Testis (tissue), 3 donors: Measurements from ENCODE around the gene TBC1D10A. TPM values are rescaled to one million over a fixed set of nuclear protein-coding genes. Genes with fewer than 3 reads are reported as not detected.
A peak's percentile ranks its signal among the peaks of the same experiment; 100 is the strongest.

Experiments
- DNase-seq: peaks from one replicate; pipeline ENCODE4 v3.0.0-alpha.2; 2019
- H3K27ac ChIP-seq, 2 donors: fragments of 200-600 bp; sonication (generic); one replicate each; pipeline ENCODE4 v1.5.1; 2019
- H3K27me3 ChIP-seq: fragments of 200-600 bp; sonication (generic); one replicate; pipeline ENCODE4 v1.5.1; 2019
- H3K36me3 ChIP-seq: fragments of 200-600 bp; sonication (generic); one replicate; pipeline ENCODE4 v1.5.1; 2017; ENCODE audit warnings: low read depth; ENCODE audit errors: missing control alignments
- H3K4me1 ChIP-seq: fragments of 200-600 bp; sonication (generic); one replicate; pipeline ENCODE4 v1.5.1; 2019
- H3K4me3 ChIP-seq, 2 donors: fragments of 200-600 bp; sonication (generic); one replicate each; pipeline ENCODE4 v1.5.1; 2017 to 2019
- H3K9me3 ChIP-seq: fragments of 200-600 bp; sonication (generic); one replicate; pipeline ENCODE4 v1.5.1; 2017
- POLR2A ChIP-seq: fragments of 450-650 bp; IDR thresholded peaks from one replicate; pipeline ENCODE4 v1.6.1; 2017; ENCODE audit warnings: antibody characterized with exemption, mild to moderate bottlenecking, moderate library complexity
- WGBS, 2 donors: methylation state at CpG; one replicate each; pipeline ENCODE4 v1.1.5; 2018; 5-methylcytosine and 5-hydroxymethylcytosine counted together
- intact Hi-C: fragments of 100-400 bp; cut with DNase I; formaldehyde crosslinking; loops from one replicate; pipeline ENCODE4 v1.15.1; 2023; ENCODE audit warnings: low total_unique reads
- polyA plus RNA-seq: library from polyadenylated mRNA; stranded (reverse); fragments of 350-450 nt; fragmentation: Illumina TruSeq; extraction: RNeasy Lipid Tissue Mini Kit (QIAGEN cat#74804); gene quantifications from one replicate; pipeline ENCODE4 v1.2.3, GENCODE V29; 2014; ENCODE audit warnings: low read depth, low replicate concordance; ENCODE audit not compliant: insufficient read depth
- total RNA-seq, 2 donors: library from RNA; depleted of rRNA; stranded (reverse); fragments of >200 nt; gene quantifications; one replicate each; pipeline ENCODE4 v1.2.3, GENCODE V29; 2016
- TF ChIP-seq, protein P1 (sequence below), 3 experiments: fragments of 450-650 bp in 2 of 3; fragments of 200-600 bp in 1 of 3; sonication (generic) in 1 of 3; IDR thresholded peaks; one replicate each; pipeline ENCODE4 v1.5.1; 2016 to 2019; ENCODE audit warnings: antibody characterized with exemption in 3 of 3, mild to moderate bottlenecking in 2 of 3, moderate library complexity in 1 of 3

The TBC1D10A gene
- total and polyA plus RNA-seq, 3 donors from 2014 or later, result 48.4 to 79.1 (median 51.0) TPM

- Histone ChIP-seq H3K36me3 (no peaks in the 10 kb centered on the region), H3K27ac (no peak overlapping the region), H3K4me1 (peaks cover 67% of the 10 kb centered on the region), H3K9me3 (no peaks in the 10 kb centered on the region), H3K4me3 (no peak overlapping the region), H3K27me3 (no peaks in the 10 kb centered on the region)
- WGBS, 2 donors, result 84 to 92% methylated on average over 8 of the region's 8 CpGs
- intact Hi-C loops, result no loop called here
- DNase-seq, result no peak
- no peak for TF ChIP-seq POLR2A
- TF ChIP-seq, protein P1, sequence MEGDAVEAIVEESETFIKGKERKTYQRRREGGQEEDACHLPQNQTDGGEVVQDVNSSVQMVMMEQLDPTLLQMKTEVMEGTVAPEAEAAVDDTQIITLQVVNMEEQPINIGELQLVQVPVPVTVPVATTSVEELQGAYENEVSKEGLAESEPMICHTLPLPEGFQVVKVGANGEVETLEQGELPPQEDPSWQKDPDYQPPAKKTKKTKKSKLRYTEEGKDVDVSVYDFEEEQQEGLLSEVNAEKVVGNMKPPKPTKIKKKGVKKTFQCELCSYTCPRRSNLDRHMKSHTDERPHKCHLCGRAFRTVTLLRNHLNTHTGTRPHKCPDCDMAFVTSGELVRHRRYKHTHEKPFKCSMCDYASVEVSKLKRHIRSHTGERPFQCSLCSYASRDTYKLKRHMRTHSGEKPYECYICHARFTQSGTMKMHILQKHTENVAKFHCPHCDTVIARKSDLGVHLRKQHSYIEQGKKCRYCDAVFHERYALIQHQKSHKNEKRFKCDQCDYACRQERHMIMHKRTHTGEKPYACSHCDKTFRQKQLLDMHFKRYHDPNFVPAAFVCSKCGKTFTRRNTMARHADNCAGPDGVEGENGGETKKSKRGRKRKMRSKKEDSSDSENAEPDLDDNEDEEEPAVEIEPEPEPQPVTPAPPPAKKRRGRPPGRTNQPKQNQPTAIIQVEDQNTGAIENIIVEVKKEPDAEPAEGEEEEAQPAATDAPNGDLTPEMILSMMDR (IDR thresholded peaks at IDR 0.05), result no peak
Measured at GRCh38 chr22:30314915-30315314, 11.8 kb downstream of the TBC1D10A start.

DNA sequence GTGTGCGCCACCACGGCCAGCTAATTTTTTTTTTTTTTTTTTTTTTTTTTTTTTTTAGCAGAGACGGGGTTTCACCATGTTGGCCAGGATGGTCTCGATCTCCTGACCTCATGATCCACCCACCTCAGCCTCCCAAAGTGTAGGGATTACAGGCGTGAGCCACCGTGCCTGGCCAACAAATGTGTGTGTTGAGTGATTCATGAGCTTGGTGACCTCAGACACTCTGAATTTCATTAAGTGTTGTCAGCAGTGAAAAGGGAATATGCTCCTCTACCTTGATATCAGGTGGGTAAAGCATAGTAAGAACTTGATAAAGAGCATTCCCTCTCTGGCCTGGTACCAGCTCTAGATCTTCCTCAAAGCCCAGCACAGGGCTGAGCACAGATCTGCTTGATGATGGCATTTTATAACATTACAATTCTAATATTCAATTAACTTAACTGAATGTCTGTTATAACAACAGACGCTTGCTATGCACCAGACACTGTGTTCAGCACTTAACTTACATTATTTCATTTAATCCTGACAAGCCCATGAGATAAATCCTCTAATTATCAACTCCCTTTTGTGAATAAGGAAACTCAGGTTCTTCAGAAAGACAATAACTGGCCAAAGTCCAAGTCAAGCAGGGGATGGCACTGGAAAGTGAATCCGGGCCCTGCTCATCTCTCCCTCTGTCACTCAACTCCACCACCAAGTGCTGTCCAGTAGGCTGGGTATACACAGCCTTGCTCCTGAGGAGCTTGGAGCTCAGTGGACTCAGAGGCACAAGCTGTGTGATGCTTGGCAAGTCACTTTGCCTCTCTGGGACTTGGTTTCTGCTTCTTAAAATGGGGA lies 13.0 kb downstream of the TBC1D10A start:
- intact Hi-C loops, result no loop called here
- no peak for DNase-seq
- Histone ChIP-seq H3K27me3 (no peaks in the 10 kb centered on the region), H3K4me3 (no peak overlapping the region), H3K4me1 (peaks cover 70% of the 10 kb centered on the region), H3K9me3 (no peaks in the 10 kb centered on the region), H3K27ac (no peak overlapping the region), H3K36me3 (no peaks in the 10 kb centered on the region)
- WGBS, 2 donors, result 85 to 86% methylated on average over 8 of the region's 8 CpGs
- TF ChIP-seq POLR2A, result no peak

GRCh38 chr22:30312053-30312452 lies 14.7 kb downstream of the TBC1D10A start:
- DNase-seq, result no peak
- Histone ChIP-seq H3K9me3 (no peaks in the 10 kb centered on the region), H3K27ac (peak overlapping the region in 1 of 2 donors; percentile 75), H3K36me3 (no peaks in the 10 kb centered on the region), H3K27me3 (no peaks in the 10 kb centered on the region), H3K4me3 (no peak overlapping the region), H3K4me1 (peaks cover 59% of the 10 kb centered on the region)
- WGBS, 2 donors, result 79 to 82% methylated on average over 6 of the region's 6 CpGs
- intact Hi-C loops, result no loop called here
- no peak for TF ChIP-seq POLR2A
- TF ChIP-seq, protein P1 (IDR thresholded peaks at IDR 0.05), result no peak

DNA sequence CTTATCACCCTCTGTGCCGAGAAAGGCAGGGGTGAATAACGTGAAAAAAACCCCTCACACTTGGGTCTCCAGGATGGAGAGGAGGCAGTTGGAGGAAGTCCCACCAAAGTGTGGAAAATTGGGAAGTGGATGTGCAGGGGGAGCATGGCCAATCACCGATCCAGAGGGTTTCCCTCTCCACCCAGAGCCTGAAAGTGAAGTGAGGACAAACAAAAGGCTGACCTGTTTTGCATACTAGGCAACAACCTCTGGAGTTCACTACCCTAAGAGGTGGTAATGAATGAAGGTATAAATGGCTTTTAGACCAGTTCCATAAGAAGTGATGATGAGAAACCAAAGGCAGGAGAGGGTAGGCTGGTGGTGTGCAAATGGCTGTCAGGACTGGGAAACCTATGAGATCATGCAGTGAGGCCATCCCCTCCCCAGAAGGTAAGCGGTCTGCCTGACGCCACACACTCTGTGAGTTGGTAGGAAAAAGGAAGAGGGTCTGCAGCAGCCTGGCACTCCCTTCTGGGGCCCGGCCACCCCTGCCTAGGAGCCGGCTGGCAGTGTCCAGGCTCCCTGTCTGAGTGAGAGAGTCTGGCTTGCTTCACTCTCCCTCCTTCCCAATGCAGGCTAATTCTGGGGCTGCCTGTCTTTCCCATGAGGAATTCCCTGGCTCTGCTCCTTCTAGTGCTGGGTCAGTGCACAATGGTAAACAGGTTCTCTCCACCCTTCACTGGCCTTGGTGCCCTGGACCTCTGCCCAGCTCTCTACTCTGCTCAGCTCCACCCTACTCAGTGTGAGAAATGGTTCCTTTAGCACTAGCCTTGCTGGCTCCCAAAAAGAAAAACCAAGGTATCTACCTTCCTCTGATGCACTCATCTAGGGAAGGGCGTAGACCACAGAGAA lies 15.6 kb downstream of the TBC1D10A start:
- 51 to 66% methylated on average over 8 of the region's 8 CpGs for WGBS, 2 donors
- H3K27ac ChIP-seq, result peak overlapping the region; percentile 63 to 75
- no peaks in the 10 kb centered on the region for H3K27me3 ChIP-seq
- H3K4me1 ChIP-seq, result peaks cover 63% of the 10 kb centered on the region
- peak; percentile 91 for DNase-seq
- no peaks in the 10 kb centered on the region for H3K36me3 ChIP-seq
- intact Hi-C loops, result no loop called here
- H3K9me3 ChIP-seq, result no peaks in the 10 kb centered on the region
- TF ChIP-seq POLR2A, result no peak
- TF ChIP-seq, protein P1 (IDR thresholded peaks at IDR 0.05), result no peak
- no peak overlapping the region for H3K4me3 ChIP-seq
